Liver (tissue), 9 donors: Measurements from ENCODE around the gene TMEM190. TPM values are rescaled to one million over a fixed set of nuclear protein-coding genes. Genes with fewer than 3 reads are reported as not detected.

Source experiments
- DNase-seq: peaks from one replicate; pipeline ENCODE4 v3.0.0-alpha.2; 2017; ENCODE audit warnings: low spot score
- H3K27ac ChIP-seq, 2 donors: one replicate each; pipeline ENCODE4 v1.7.0; 2013; ENCODE audit warnings: inconsistent platforms in 2 of 2, low read length in 2 of 2, control low read depth in 1 of 2, low read depth in 1 of 2, mild to moderate bottlenecking in 1 of 2
- H3K27me3 ChIP-seq, 4 donors: one replicate each; pipeline versions ENCODE4 v1.6.1 to v1.7.0; 2013; ENCODE audit warnings: low read length in 3 of 4, inconsistent platforms in 1 of 4, mild to moderate bottlenecking in 1 of 4, moderate library complexity in 1 of 4; ENCODE audit not compliant: control insufficient read depth in 4 of 4, insufficient read depth in 4 of 4
- H3K36me3 ChIP-seq, 4 donors: one replicate each; pipeline versions ENCODE4 v1.6.1 to v1.7.0; 2013; ENCODE audit warnings: low read length in 3 of 4, mild to moderate bottlenecking in 3 of 4, low read depth in 1 of 4, moderate library complexity in 1 of 4; ENCODE audit not compliant: control insufficient read depth in 4 of 4, insufficient read depth in 3 of 4
- H3K4me1 ChIP-seq, 4 donors: one replicate each; pipeline versions ENCODE4 v1.6.1 to v1.7.0; 2013; ENCODE audit warnings: low read length in 3 of 4, mild to moderate bottlenecking in 3 of 4, moderate library complexity in 1 of 4; ENCODE audit not compliant: control insufficient read depth in 4 of 4, insufficient read depth in 4 of 4
- H3K4me3 ChIP-seq, 3 donors: one replicate each; pipeline versions ENCODE4 v1.6.1 to v1.7.0; 2013; ENCODE audit warnings: low read length in 3 of 3, control low read depth in 1 of 3, low read depth in 1 of 3, mild to moderate bottlenecking in 1 of 3
- H3K9ac ChIP-seq, 2 donors: one replicate each; pipeline ENCODE4 v1.7.0; 2013; ENCODE audit warnings: low read length in 2 of 2, mild to moderate bottlenecking in 2 of 2, moderate library complexity in 2 of 2, control low read depth in 1 of 2, low read depth in 1 of 2
- H3K9me3 ChIP-seq, 4 donors: one replicate each; pipeline versions ENCODE4 v1.6.1 to v1.7.0; 2013; ENCODE audit warnings: low read length in 3 of 4; ENCODE audit not compliant: control insufficient read depth in 4 of 4
- CTCF ChIP-seq: fragments of 150-350 bp; IDR thresholded peaks from 2 replicates; pipeline ENCODE4 v1.5.1; 2017; ENCODE audit warnings: improper control_type of control experiment, low read depth, low read length; ENCODE audit not compliant: missing input control
- EGR1 ChIP-seq, 2 donors: IDR thresholded peaks; 2 replicates each; pipeline ENCODE4 v1.6.1; 2016 to 2018; ENCODE audit warnings: antibody characterized with exemption in 2 of 2, low read depth in 2 of 2
- FOXA1 ChIP-seq: IDR thresholded peaks from 2 replicates; pipeline ENCODE4 v1.6.1; 2016; ENCODE audit warnings: antibody characterized with exemption
- GABPA ChIP-seq, 2 donors: IDR thresholded peaks in 1 of 2; conservative IDR thresholded peaks in 1 of 2; 2 replicates each; pipeline ENCODE4 v1.6.1; 2016; ENCODE audit warnings: antibody characterized with exemption in 2 of 2, mild to moderate bottlenecking in 1 of 2, moderate library complexity in 1 of 2
- HNF4G ChIP-seq: IDR thresholded peaks from 2 replicates; pipeline ENCODE4 v1.6.1; 2016; ENCODE audit warnings: antibody characterized with exemption
- JUND ChIP-seq, 2 donors: IDR thresholded peaks; 2 replicates each; pipeline ENCODE4 v1.6.1; 2016; ENCODE audit warnings: antibody characterized with exemption in 2 of 2
- MAX ChIP-seq: IDR thresholded peaks from 2 replicates; pipeline ENCODE4 v1.6.1; 2016; ENCODE audit warnings: antibody characterized with exemption
- REST ChIP-seq: IDR thresholded peaks from 2 replicates; pipeline ENCODE4 v1.6.1; 2016; ENCODE audit warnings: antibody characterized with exemption, mild to moderate bottlenecking
- RXRA ChIP-seq, 2 donors: IDR thresholded peaks; 2 replicates each; pipeline ENCODE4 v1.6.1; 2017 to 2018; ENCODE audit warnings: antibody characterized with exemption in 2 of 2, mild to moderate bottlenecking in 1 of 2
- SP1 ChIP-seq: IDR thresholded peaks from 2 replicates; pipeline ENCODE4 v1.6.1; 2018; ENCODE audit warnings: antibody characterized with exemption, mild to moderate bottlenecking
- TAF1 ChIP-seq: conservative IDR thresholded peaks from 2 replicates; pipeline ENCODE4 v1.6.1; 2016; ENCODE audit warnings: antibody characterized with exemption, mild to moderate bottlenecking
- YY1 ChIP-seq: IDR thresholded peaks from 2 replicates; pipeline ENCODE4 v1.6.1; 2016; ENCODE audit warnings: antibody characterized with exemption, mild to moderate bottlenecking
- ZBTB33 ChIP-seq: IDR thresholded peaks from 2 replicates; pipeline ENCODE4 v1.6.1; 2016; ENCODE audit warnings: antibody characterized with exemption
- WGBS: extraction: QIAGEN DNeasy Blood & Tissue Kit; methylation state at CpG from one replicate; pipeline ENCODE4 v1.1.7; 2013; 5-methylcytosine and 5-hydroxymethylcytosine counted together
- polyA plus RNA-seq, 2 donors: library from polyadenylated mRNA; stranded (reverse) in 1 of 2; unstranded in 1 of 2; fragments of 200-250 nt in 1 of 2; fragments of >200 nt in 1 of 2; fragmentation: Nextera tagmentation in 1 of 2; extraction: Ambion mirVana in 1 of 2; gene quantifications; one replicate each; pipeline versions ENCODE4 v1.2.1 to v1.2.3, GENCODE V29; 2013 to 2015
- total RNA-seq, 2 donors: library from RNA; depleted of rRNA; stranded (reverse); fragments of >200 nt; gene quantifications; one replicate each; pipeline ENCODE4 v1.2.3, GENCODE V29; 2014
- donor health status: healthy.
- donor health status: healthy.
- donor health status: healthy.
- donor health status: healthy.
- donor health status: healthy.

TMEM190 gene
- total and polyA plus RNA-seq, 4 donors: not detected

- peak overlapping the region in 1 of 3 donors; percentile 19 for H3K4me3 ChIP-seq
- DNase-seq: no peak
These were observed 6.8 kb upstream of the TMEM190 start for GRCh38 chr19:55369653-55370304.

More at GRCh38 chr19:55369653-55370304, 6.8 kb upstream of the TMEM190 start:
- no peaks in the 10 kb centered on the region for H3K36me3 ChIP-seq
- WGBS: 4% methylated on average over 59 of the region's 59 CpGs
- H3K4me1 ChIP-seq: peaks cover 0 to 9% (median 1%) of the 10 kb centered on the region in 4 donors
- TF ChIP-seq JUND (IDR thresholded peaks at IDR 0.05) (no peak), REST (no peak), RXRA (IDR thresholded peaks at IDR 0.05) (no peak), HNF4G (no peak), YY1 (no peak), CTCF (no peak), FOXA1 (no peak), SP1 (no peak), TAF1 (no peak), MAX (no peak), ZBTB33 (no peak), GABPA (IDR thresholded peaks at IDR 0.05 in 1 of 2, conservative IDR thresholded peaks at IDR 0.05 in 1 of 2) (no peak), EGR1 (IDR thresholded peaks at IDR 0.05; ENCODE audit: low read depth in 2 of 2) (no peak)
- H3K27ac ChIP-seq: no peak overlapping the region
- no peaks in the 10 kb centered on the region for H3K9me3 ChIP-seq
- H3K9ac ChIP-seq: no peak overlapping the region
- peaks cover 0 to 11% (median 7%) of the 10 kb centered on the region in 4 donors for H3K27me3 ChIP-seq
